HG03135 (cell line): ENCODE measurements around the gene WDR17.
A peak's percentile ranks its signal among the peaks of the same experiment; 100 is the strongest.
"Not testable (repeated sequence)": the region's sequence is repeated elsewhere in the genome, so short reads cannot be mapped to it uniquely, and the experiment has no call there.

Source experiments
- ATAC-seq: cut with Tn5 transposase; IDR thresholded peaks from one replicate; pipeline ENCODE4 v1.9.1; 2021; ENCODE audit warnings: mild to moderate bottlenecking, moderate library complexity; ENCODE audit not compliant: unreplicated experiment

WDR17 gene

DNA sequence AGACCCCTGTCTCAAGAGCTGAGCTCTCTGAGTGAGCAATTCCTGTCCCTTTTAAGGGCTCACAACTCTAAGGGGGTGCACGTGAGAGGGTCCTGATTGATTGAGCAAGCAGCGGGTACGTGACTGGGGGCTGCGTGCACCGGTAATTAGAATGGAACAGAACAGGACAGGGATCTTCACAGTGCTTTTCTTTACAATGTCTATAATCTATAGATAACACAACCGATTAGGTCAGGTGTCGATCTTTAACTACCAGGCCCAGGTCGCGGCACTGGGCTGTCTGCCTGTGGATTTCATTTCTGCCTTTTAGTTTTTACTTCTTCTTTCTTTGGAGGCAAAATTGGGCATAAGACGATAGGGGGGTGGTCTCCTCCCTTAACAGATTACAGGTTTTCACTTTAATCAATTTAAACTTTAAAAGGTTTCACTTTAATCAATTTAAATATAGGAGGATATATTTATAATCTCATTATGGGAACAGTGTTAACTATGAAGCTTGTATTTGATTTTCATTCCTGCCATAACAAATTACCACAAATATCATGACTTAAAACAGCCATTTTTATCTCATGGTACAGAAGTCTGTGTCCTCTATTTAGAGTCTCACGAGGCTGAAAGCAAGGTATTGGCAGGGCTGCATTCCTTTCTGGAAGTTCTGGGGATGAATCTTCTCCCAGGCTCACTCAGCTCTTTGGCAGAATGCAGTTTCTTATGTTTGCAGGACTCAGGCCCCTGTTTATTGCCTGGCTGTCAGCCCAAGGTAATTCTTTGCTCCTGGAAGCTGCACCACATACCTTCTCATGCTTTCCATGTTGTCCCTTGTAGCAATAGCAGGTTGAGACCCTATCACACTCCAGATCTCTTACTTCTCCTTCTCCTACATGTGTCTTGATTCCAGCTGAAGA is 124.5 kb downstream of the WDR17 start:
- no peak for ATAC-seq

DNA sequence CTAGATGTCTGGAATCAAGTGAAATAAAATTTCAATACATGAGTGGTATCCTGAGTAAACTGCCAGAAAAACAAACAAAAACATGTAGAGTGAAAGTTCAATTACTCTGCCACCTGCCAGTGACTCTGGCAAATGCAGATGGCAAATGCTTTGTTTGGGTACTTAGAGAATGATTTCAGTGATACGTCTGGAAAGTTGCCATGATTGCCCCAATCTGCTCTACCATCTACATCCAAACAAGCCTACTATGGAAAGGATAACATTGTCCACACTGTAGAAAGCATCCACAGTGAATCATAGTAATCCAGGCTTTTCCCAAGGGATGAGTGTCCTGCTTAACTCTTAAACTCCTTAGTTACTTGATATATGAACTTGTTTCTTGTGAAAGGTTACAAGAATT is 126.3 kb downstream of the WDR17 start:
- ATAC-seq: no peak

DNA sequence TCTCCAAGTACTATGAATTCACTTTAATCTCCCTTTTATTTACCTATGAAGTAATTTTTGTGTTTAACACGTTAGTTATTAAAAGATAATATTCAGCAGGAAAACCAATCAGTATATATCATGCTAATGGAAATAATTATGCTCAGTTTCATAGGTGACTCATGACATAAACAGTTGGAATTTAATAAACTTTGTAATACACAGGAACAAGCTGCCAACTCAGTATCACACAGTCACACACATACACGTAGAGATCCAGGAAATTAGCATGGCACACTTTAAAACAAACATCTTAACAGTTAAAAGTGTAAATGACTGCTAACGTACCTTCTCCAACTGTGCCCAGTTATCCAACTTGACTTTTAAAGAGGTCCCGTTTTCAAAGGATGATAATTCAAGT is 127.5 kb downstream of the WDR17 start:
- ATAC-seq: no peak

DNA sequence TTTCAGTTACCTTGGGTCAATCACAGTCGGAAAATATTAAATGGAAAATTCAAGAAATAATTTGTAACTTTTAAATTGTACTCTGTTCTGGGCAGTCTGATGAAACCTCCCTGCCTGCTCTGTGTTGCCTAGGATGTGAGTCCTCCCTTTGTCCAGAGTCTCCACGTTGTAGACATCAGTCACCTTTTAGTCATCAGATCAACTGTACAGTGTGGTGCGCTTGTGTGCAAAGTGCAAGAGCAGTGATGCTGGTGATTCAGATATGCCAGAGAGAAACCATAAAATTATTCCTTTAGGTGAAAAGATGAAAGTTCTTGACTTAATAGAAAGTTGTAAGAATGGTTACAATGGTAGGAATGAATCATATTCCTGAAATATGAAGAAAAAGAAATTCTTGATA is 128.3 kb downstream of the WDR17 start:
- no peak for ATAC-seq

DNA sequence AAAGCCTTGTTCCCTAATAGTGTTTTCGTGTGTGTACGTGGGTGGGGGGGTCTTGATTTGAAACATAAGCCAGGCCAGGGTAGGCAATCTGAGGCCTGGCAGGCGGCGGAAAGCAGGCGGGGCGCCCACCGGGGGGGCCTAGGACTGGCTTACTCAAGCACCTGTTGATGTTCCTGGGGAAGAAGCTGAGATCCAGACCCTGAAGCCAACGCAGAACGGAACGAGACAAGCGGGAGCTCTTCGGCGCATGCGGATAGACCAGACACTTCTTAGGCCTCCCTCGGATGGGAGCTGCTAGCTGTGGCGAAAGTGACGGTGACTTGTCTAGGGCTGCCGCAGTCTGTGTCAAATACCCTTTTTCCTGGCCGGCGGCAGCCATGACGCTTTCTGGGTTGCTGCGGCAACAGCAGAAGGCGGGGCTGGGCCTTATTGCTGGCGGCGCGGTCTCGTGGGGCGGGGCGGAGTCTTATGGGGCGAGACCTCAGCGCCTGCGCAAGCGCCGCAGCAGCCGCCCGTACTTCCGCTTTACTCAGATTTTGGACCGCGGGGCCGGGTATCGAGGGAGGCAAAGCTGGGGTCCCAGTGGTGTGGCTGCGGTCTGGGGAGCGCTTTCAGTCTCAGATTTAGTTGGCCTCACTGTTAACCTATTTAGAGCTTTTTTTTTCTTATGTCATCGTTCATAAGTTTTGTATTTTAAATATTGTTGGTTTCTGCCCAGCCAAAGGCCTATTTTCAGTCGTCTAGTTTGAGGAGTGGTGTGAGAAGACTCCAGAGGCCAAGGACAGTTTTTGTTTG is 129.7 kb downstream of the WDR17 start, which contains the start of gene SPATA4:
Gene SPATA4 (minus strand): TSS at position 402 of the 795 bp plus-strand sequence. CDS start 23 bp downstream, at position 379.
- ATAC-seq: peak; percentile 99

DNA sequence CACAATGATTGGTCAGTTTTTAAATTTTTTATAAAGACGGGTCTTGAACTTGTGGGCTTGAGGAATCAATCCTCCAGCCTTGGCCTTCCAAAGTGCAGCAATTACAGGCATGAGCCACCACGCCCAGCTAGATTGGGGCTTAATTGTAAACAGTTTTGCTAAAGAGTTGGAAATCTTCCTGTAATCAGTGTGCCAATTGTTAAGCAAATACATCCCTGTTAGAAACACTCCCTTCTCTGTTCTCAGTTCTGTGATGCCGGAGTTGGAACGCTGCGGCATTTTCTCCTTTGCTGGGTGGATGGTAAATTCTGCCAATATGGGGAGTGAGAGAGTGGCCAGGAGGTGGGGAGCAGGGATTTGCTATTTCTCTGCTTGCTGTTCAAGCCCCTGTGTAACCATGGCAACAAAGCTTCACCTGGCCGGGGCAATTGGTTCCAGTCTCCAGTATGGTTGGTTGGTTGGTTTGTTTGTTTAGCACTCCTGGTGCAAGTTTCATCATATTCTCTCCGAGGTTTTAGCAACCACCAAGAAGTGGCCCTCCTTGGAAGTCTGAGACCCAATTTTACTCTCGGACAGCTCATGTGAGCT is 132.8 kb downstream of the WDR17 start:
- no peak for ATAC-seq

DNA sequence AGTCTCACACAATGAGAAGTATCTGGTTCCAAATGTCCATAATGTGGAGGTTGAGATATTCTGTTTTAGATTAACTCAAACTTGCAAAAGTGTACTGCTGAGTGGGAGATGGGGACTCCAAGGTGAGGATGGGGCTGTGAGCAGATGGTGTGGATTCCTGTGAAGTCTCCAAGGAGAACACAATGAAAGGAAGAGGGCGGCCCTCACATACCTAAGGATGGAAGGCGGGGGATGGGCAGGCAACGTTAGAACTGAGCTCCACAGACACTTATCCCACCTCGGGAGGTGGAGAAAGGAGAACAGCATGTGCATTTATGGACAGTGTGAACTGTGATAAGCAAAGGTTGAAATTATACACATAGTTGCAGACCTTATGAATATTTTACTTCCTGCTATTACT is 139.7 kb downstream of the WDR17 start:
- no peak for ATAC-seq

DNA sequence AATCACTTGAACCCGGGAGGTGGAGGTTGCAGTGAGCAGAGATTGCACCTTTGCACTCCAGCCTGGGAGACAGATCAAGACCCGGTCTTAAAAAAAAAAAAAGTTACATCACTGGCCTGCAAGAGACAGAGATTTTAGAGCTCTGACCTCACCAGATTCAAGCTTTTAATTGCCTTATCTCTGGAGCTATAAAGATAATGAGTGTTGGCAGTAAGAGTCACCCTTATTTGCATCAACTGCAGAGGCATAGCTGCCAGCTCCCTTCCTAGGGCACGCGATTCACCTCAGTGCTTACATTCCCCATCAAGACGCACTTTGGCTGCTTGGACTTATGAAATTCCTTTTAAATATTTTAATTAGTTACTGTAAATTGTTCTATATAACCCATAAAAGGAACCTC is 142.2 kb downstream of the WDR17 start:
- ATAC-seq: no peak

DNA sequence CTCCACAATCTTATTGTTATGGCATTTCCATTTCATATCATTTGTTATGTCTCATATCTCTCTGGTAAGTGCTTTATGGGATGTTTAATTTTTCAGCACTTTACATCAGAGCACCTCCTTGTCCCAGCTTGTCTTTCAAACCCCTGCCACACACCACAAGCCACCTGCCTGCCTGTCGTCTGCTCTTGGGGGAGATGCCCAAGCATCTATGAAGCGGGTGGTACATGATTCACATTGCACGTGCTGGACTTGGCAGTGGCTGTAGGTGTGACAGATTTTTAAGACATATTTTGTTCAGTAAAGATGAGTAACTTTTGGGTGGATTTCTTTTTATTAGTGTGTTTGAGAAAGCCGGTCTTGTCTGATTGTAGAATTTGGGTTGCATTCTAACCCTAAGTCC is 143.9 kb downstream of the WDR17 start:
- ATAC-seq: no peak

DNA sequence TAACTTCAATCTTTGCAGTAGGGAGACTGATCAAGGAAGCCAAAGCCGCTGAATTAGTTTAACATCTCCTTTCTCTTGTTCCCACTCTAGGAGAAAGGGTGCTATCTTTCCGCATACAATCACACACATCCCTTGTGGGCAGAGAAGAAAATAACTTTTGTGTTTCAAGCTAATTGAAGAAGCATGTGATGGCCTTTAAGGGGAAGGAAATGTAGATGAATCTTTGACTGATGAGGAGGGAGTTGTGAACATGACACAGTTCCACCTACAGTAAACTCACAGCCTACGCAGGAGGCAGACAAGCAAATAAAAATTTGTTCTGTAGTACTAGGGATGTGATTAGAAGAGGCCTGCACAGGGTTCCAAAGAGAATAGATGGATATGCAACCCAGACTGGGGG is 144.5 kb downstream of the WDR17 start:
- no peak for ATAC-seq

DNA sequence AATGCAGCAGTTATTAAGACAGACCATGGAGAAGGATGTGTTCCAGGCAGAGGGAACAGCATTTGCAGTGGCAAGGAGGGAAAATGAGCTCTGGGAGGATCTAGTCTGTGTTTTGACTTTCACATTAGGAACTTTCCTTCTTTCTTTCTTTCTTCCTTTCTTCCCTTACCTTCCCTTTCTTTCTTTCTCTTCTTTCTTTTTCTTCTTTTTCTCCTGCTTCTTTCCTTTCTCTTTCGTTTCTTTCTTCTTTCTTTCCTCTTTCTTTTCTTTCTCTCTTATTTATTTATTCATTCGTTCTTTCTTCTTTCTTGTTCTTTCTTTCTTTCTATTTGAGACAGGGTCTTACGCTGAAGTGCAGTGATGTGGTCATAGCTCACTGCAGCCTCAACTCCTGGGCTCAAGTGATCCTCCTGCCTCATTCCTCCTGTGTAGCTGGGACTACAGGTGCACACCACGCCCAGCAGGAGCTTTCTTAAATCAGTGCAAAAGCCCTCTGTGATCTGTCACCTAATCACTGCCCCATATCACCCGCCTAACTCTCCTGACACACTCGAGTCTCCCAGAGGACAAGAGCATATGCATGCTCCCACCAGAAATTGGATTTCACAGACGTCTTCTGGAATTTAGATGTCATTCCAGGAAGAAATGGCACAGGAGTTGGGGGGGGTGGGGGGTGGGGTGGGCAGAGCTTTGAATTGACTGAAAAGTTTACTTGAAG is 145.1 kb downstream of the WDR17 start:
- ATAC-seq: no peak

DNA sequence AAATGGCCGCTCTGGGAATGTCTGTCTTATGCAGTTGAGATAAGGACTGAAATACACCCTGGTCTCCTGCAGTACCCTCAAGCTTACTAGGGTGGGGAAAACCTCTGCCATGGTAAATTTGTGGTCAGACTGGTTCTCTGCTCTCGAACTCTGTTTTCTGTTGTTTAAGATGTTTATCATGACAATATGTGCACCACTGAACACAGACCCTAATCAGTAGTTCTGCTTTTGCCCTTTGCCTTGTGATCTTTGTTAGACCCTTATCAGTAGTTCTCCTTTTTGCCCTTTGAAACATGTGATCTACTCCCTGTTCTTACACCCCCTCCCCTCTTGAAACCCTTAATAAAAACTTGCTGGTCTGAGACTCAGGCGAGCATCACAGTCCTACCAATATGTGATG is 146.7 kb downstream of the WDR17 start:
- ATAC-seq: not testable (repeated sequence)

DNA sequence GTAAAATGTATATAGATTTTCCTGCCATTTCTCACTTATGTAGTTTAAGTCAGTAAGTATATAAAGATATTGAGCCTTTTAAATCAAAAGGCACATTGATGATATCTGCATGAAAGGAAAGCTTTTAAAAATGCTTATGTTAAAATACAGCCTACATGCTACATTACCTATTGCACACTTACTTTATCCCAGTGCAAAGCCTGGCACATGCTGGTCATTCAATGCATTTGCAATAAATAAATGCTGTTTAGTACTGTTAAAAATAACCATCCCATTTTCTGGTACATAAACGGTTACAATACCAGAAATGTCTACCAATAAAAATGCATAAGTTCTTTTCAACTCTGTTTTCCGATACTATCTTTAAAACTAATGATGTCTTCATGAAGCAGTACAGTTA is 151.9 kb downstream of the WDR17 start:
- ATAC-seq: no peak

DNA sequence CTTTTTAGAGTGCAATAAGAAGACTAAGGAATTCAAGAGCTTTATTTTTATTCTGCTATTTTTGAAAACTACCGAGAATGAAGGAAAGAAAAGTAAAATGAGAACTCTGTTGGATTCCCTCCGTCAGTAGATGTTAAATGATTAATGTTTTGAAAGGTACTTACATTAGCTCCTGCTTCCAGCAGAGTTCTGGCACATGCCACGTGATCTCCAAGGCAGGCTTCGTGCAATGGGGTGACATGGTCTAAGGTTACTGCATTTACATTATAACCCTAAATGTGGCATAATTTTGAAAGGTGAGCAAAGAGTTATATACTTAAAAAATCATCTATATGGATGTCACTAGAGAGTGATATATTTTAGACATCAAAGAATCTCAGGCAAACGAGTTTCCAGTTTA is 156.5 kb downstream of the WDR17 start:
- no peak for ATAC-seq

DNA sequence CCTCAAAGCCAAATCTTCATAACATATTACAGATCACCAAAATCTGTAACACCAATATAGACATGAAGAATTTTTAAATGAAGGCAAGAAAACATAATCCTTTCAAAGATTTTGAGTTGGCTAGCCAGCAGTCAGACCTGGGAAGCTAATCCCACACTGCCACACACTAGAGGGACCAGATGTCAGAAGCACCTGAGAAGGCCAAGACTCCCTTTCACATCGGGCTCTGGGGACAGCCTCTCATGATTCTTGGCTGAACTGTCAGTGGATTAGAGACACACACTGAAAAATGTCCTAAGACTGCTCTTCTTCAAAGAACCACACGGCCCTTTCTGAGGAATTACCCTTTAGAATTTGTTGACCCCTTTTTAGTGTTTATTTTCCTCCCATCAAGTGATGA is 157.9 kb downstream of the WDR17 start:
- no peak for ATAC-seq

DNA sequence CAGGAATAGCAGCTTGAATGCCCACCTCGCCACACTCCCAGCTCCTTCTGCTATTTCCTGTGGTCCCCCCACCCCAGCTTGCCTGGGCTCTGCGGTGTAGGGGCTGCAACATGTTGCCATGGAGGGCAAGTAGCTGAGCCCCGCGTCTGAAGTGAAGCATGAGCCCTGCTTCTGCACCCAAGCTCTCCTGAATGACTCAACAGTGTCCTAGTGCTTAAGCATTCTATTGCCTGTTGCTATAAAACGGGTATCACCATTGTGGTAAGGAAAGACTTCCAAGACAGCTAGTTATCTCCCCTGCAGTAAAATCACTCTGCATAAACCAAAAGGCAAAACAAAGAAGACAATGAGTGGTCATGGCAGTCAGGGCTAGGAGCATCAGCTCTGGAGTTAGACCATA is 161.1 kb downstream of the WDR17 start:
- ATAC-seq: no peak

DNA sequence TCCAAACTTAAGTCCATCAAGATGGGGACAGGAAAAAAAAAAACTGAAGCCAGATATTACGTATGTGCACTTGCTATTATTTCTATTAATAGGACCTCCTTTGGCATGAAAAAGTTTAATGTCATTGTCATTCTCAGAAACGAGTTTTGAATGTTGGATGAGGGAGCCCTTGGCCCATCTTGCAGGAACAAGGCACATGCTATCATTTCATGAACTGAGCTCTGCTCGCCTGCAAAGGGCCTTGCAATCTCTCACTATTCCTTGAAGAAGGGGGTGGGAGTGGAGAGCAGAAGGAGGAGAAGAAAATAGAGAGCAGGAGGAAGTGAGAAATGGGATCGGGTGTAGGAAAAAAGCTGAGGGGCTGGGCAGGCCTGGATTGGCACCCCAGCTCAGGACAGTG is 164.0 kb downstream of the WDR17 start:
- no peak for ATAC-seq
